ENCODE data around the gene DAB1.

Gene DAB1

DNA sequence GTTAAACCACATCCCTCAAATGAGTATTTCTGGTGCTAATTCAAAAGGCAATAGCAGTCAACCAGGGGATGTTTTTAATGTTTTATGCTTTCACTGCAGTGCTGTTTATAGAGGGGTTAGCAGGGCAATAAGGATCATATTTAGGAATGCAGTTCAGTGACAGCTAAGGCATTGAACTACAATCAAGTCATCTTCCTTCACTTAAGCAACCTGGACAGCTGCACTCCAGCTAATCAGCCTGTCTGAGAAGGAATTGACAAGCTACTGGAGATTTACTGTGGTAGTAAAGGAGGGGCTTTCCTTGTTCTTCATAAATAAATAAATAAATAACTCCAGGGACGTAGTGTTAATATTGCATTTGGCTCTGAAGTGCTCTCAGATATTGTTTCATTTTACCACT is 93.9 kb downstream of the DAB1 start:
- DNase-seq (ENCODE audit: insufficient read length, low spot score) (no peak), FAIRE-seq (no peak)
- TF ChIP-seq POLR2A (IDR thresholded peaks at IDR 0.05; ENCODE audit: low read depth, low read length): no peak

DNA sequence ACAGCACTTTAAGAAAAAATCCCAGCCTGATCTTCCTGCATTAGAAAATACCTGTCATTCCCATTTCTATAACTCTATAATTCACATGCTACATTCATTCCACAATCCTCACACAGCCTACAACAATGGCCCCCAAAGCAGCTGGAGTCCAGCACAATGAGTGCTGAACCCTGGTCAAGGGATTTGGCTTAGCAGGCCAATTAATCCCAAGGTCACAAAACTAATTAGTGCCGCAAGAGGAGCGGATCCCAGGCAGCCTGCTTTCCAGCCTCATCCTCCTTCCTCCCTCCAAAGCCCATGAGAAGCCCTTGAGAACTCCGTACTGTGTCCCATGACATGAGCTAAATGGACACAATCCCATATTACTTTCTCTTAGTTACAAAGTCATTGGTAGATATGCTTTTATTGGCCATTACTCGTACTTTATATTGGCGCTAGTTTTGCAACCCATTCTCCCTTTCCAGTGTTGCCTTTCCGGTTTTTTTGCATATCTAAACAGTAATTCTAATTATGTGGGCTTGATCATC is 94.8 kb downstream of the DAB1 start:
- TF ChIP-seq POLR2A (IDR thresholded peaks at IDR 0.05; ENCODE audit: low read depth, low read length): no peak
- DNase-seq (ENCODE audit: insufficient read length, low spot score) (no peak), FAIRE-seq (no peak)

DNA sequence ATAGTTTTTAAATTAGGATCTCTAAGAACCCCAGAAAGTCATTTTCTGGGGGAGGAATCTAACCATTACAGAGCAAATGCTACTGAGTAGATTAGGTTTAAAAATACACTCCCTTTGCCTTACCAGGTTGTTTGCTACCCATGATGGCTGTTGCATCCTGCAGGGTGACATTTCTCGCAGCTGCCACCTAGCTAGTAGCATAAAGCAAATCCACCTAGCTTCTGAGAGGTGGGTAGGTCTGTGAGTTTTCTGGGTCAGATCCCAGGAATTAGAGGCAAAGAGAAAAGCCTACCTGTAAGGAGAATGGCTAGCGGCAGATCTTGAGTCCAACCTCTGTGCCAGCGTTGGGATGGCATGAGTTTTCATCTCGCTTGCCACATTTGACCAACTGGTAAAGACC is 95.9 kb downstream of the DAB1 start:
- no peak for TF ChIP-seq POLR2A (IDR thresholded peaks at IDR 0.05; ENCODE audit: low read depth, low read length)
- no peak for DNase-seq (ENCODE audit: insufficient read length, low spot score)
- no peak for FAIRE-seq

- DNase-seq (ENCODE audit: insufficient read length, low spot score): no peak
- no peak for FAIRE-seq
- no peak for TF ChIP-seq POLR2A (IDR thresholded peaks at IDR 0.05; ENCODE audit: low read depth, low read length)
Observed at GRCh38 chr1:57327336-57327735, 96.5 kb downstream of the DAB1 start.

DNA sequence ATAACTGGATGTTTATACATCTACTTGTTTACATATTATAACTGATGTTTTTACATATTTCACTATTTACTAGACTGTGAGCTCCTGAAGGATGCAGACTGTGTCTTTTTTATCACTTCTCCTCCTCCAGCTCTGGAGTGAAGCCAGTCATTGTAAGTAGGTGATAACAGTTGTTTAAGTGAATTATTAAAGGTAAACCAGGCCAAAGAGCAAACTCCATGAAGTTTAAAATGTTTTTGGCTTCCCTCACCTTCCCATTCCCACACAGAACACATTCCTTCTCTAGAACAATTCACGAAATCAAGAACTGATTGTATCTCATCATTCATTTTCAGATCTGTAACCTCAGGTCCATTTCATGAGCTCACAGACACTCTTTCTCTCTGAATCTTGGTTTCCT is 98.3 kb downstream of the DAB1 start:
- DNase-seq (ENCODE audit: insufficient read length, low spot score) (no peak), FAIRE-seq (no peak)
- no peak for TF ChIP-seq POLR2A (IDR thresholded peaks at IDR 0.05; ENCODE audit: low read depth, low read length)

GRCh38 chr1:57325117-57325516 is 98.7 kb downstream of the DAB1 start:
- no peak for DNase-seq (ENCODE audit: insufficient read length, low spot score)
- no peak for TF ChIP-seq POLR2A (IDR thresholded peaks at IDR 0.05; ENCODE audit: low read depth, low read length)
- no peak for FAIRE-seq

DNA sequence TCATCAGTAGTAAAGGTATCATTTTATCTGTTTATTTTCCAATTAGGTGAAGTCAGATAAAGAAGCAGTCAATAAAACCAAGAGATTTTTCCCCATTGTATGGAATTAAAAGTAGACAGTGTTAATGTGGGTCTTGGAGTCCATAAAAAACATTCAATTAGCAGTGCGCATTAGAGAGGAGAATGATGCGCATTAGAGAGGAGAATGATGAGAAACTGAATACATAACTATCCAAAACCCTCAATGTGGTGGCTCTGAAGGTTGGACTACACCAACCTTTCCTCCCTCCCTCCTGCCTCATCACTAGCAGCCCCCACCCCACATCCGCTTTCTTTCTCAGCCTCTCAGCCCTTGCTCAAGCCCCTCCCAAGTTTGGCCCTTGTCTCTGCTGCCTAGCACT is 99.5 kb downstream of the DAB1 start:
- TF ChIP-seq POLR2A (IDR thresholded peaks at IDR 0.05; ENCODE audit: low read depth, low read length): no peak
- DNase-seq (ENCODE audit: insufficient read length, low spot score): no peak
- no peak for FAIRE-seq

- TF ChIP-seq POLR2A (IDR thresholded peaks at IDR 0.05; ENCODE audit: low read depth, low read length): no peak
- DNase-seq (ENCODE audit: insufficient read length, low spot score) (no peak), FAIRE-seq (no peak)
Observed at GRCh38 chr1:57321776-57322175, 102.1 kb downstream of the DAB1 start.

DNA sequence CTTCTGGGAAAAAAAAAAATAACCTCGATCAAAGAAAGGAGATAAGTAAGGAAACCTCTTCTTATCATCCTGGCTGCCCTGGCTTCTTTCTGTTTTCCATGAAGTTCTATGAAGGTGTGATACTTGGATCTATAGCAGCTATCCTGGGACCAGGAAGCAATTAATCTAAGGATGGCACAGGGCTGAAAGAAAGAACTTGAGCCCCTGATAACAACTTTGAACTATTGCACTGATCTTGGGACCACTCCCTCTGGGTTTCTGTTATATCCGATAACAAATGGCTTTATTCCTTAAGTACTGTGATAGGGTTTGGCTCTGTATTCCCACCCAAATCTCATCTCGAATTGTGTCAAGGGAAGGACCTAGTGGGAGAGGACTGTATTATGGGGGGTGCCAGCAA is 104.1 kb downstream of the DAB1 start:
- DNase-seq (ENCODE audit: insufficient read length, low spot score) (no peak), FAIRE-seq (no peak)
- TF ChIP-seq POLR2A (IDR thresholded peaks at IDR 0.05; ENCODE audit: low read depth, low read length): no peak

GRCh38 chr1:57319165-57319564 is 104.7 kb downstream of the DAB1 start:
- FAIRE-seq (peak; percentile 48), DNase-seq (ENCODE audit: insufficient read length, low spot score) (no peak)
- TF ChIP-seq POLR2A (IDR thresholded peaks at IDR 0.05; ENCODE audit: low read depth, low read length): no peak

GRCh38 chr1:57316861-57317260 is 107.0 kb downstream of the DAB1 start:
- FAIRE-seq: no peak
- no peak for DNase-seq (ENCODE audit: insufficient read length, low spot score)
- TF ChIP-seq POLR2A (IDR thresholded peaks at IDR 0.05; ENCODE audit: low read depth, low read length): no peak

GRCh38 chr1:57316291-57316690 is 107.6 kb downstream of the DAB1 start:
- FAIRE-seq: no peak
- TF ChIP-seq POLR2A (IDR thresholded peaks at IDR 0.05; ENCODE audit: low read depth, low read length): no peak
- no peak for DNase-seq (ENCODE audit: insufficient read length, low spot score)

- FAIRE-seq: no peak
- DNase-seq (ENCODE audit: insufficient read length, low spot score): no peak
- TF ChIP-seq POLR2A (IDR thresholded peaks at IDR 0.05; ENCODE audit: low read depth, low read length): no peak
Observed at GRCh38 chr1:57312869-57313268, 111.0 kb downstream of the DAB1 start.

DNA sequence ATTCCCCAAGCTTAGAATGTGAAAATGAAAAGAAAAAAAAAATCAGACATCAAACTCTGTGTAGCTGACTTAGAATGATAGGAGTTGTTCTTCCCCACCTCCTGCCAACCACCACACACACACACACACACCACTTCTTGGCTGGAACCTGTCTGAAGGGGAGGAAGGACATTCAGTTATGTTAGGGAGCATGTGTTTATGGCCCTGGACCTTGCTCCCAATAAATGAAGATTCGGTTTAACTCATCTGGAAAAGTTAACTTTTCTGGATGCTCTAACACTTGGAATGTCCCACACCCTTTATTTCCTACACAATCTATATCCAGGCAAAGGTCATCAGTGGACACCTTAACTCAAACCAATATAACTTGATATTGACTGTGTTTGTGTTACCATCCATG is 112.4 kb downstream of the DAB1 start:
- no peak for DNase-seq (ENCODE audit: insufficient read length, low spot score)
- no peak for FAIRE-seq
- no peak for TF ChIP-seq POLR2A (IDR thresholded peaks at IDR 0.05; ENCODE audit: low read depth, low read length)

DNA sequence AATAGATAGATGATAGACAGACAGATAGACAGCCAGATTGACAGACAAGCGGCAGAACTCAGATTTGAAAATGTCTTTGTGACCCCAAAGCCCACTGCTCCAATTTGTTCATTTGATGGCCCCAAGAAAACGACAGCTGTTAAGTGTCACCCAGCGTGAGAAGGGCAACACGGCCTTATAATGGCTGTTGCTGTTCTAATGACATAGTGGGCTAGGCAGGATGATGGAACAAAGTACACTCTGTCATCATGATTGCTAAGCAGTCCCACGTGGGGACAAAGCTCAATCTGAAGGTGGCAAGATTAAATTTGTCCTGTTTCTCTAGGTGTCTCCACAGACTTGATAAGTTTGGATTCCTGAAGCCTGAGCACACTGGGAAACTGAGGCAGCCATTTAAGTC is 112.9 kb downstream of the DAB1 start:
- DNase-seq (ENCODE audit: insufficient read length, low spot score) (no peak), FAIRE-seq (no peak)
- TF ChIP-seq POLR2A (IDR thresholded peaks at IDR 0.05; ENCODE audit: low read depth, low read length): no peak

DNA sequence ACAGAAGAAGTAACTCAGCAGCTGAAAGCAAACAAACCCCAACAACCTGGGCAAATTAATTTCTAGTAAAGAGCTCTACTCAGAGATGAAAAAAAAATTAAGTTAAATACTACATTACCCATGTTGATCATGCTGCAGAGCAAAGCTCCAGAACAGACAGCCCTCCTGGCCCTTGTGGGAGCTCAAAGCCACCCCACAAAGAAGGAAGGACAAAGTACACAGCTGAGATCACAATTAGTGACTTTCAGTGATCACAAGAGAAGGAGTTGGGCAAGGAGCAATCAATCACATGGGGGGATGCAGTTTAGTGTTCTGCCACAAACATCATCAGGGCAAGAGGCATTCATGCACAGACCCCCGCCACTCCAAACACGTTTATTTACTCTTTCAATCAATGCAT is 114.2 kb downstream of the DAB1 start:
- TF ChIP-seq POLR2A (IDR thresholded peaks at IDR 0.05; ENCODE audit: low read depth, low read length): no peak
- no peak for FAIRE-seq
- no peak for DNase-seq (ENCODE audit: insufficient read length, low spot score)

Measured in H54 (cell line).